OCI-LY7 (cell line): Measurements from ENCODE around the gene NCOA5.

Source experiments
- EZH2phosphoT487 ChIP-seq: fragments of 200-600 bp; sonication (generic); IDR thresholded peaks from 2 replicates; pipeline ENCODE4 v1.6.1; 2018; ENCODE audit warnings: low read depth, borderline replicate concordance, mild to moderate bottlenecking, mixed run types, antibody characterized with exemption, low read length, moderate library complexity, mixed read lengths
- TF ChIP-seq, protein P1 (sequence below): fragments of 200-600 bp; sonication (generic); conservative IDR thresholded peaks from 2 replicates; pipeline ENCODE4 v1.5.1; 2014; ENCODE audit warnings: mild to moderate bottlenecking, antibody characterized with exemption, low read length, moderate library complexity, mixed read lengths

GRCh38 chr20:46137816-46138215 lies 48.1 kb upstream of the NCOA5 start:
- TF ChIP-seq, protein P1, sequence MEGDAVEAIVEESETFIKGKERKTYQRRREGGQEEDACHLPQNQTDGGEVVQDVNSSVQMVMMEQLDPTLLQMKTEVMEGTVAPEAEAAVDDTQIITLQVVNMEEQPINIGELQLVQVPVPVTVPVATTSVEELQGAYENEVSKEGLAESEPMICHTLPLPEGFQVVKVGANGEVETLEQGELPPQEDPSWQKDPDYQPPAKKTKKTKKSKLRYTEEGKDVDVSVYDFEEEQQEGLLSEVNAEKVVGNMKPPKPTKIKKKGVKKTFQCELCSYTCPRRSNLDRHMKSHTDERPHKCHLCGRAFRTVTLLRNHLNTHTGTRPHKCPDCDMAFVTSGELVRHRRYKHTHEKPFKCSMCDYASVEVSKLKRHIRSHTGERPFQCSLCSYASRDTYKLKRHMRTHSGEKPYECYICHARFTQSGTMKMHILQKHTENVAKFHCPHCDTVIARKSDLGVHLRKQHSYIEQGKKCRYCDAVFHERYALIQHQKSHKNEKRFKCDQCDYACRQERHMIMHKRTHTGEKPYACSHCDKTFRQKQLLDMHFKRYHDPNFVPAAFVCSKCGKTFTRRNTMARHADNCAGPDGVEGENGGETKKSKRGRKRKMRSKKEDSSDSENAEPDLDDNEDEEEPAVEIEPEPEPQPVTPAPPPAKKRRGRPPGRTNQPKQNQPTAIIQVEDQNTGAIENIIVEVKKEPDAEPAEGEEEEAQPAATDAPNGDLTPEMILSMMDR, result no peak
- TF ChIP-seq EZH2phosphoT487, result no peak
